C4-2B (cell line): ENCODE measurements around the gene MCM9.

ENCODE experiments used
- H3K27ac ChIP-seq: fragments of 450-650 bp; 2 replicates; pipeline ENCODE4 v1.5.1; 2017
- CTCF ChIP-seq: fragments of 450-650 bp; conservative IDR thresholded peaks from 2 replicates; pipeline ENCODE4 v1.5.1; 2017; ENCODE audit warnings: mild to moderate bottlenecking
- ZFX ChIP-seq: fragments of 450-650 bp; IDR thresholded peaks from 2 replicates; pipeline ENCODE4 v1.6.1; 2017

MCM9 gene

GRCh38 chr6:118787724-118788423 is 147.1 kb downstream of the MCM9 start:
- no peak overlapping the region for H3K27ac ChIP-seq
- TF ChIP-seq ZFX (no peak), CTCF (no peak)

- H3K27ac ChIP-seq = no peak overlapping the region
- TF ChIP-seq ZFX = no peak
- no peak for TF ChIP-seq CTCF
Observed at GRCh38 chr6:118786596-118787453, 148.1 kb downstream of the MCM9 start.

- no peak overlapping the region for H3K27ac ChIP-seq
- TF ChIP-seq CTCF (no peak), ZFX (no peak)
Observed at GRCh38 chr6:118785601-118786000, 149.4 kb downstream of the MCM9 start.

GRCh38 chr6:118784641-118785164 is 150.3 kb downstream of the MCM9 start:
- H3K27ac ChIP-seq = no peak overlapping the region
- TF ChIP-seq CTCF (no peak), ZFX (no peak)

GRCh38 chr6:118783931-118784550 is 150.9 kb downstream of the MCM9 start:
- no peak for TF ChIP-seq CTCF
- no peak for TF ChIP-seq ZFX
- no peak overlapping the region for H3K27ac ChIP-seq

- TF ChIP-seq ZFX (no peak), CTCF (no peak)
- no peak overlapping the region for H3K27ac ChIP-seq
Observed at GRCh38 chr6:118782651-118783050, 152.3 kb downstream of the MCM9 start.

GRCh38 chr6:118781897-118782296 is 153.1 kb downstream of the MCM9 start:
- H3K27ac ChIP-seq = no peak overlapping the region
- TF ChIP-seq CTCF = no peak
- TF ChIP-seq ZFX = no peak
